ENCODE results near the gene TRIM31. TPM values are rescaled to one million over a fixed set of nuclear protein-coding genes. Genes with fewer than 3 reads are reported as not detected.

The TRIM31 gene
- total RNA-seq, 1 donor from 2014 or later: 0.09 TPM

- Mint-ChIP-seq H3K4me3 (no peak overlapping the region), H3K27me3 (peaks cover 69% of the 10 kb centered on the region), H3K27ac (no peak overlapping the region), H3K36me3 (ENCODE audit: low read depth) (no peaks in the 10 kb centered on the region), H3K9me3 (no peaks in the 10 kb centered on the region), H3K4me1 (peaks cover 25% of the 10 kb centered on the region)
- intact Hi-C loops (cut with micrococcal nuclease): no loop called here
- no peak for DNase-seq
These were observed 14.8 kb downstream of the TRIM31 start for GRCh38 chr6:30097902-30098768.

GRCh38 chr6:30096829-30097228 is 16.1 kb downstream of the TRIM31 start:
- Mint-ChIP-seq H3K27ac (no peak overlapping the region), H3K9me3 (no peaks in the 10 kb centered on the region), H3K36me3 (ENCODE audit: low read depth) (no peaks in the 10 kb centered on the region), H3K4me1 (peaks cover 17% of the 10 kb centered on the region), H3K27me3 (peaks cover 77% of the 10 kb centered on the region), H3K4me3 (no peak overlapping the region)
- DNase-seq: no peak
- intact Hi-C loops (cut with micrococcal nuclease): no loop called here

- Mint-ChIP-seq H3K4me3 (no peak overlapping the region), H3K4me1 (peaks cover 6% of the 10 kb centered on the region), H3K27me3 (peaks cover 75% of the 10 kb centered on the region), H3K27ac (no peak overlapping the region), H3K9me3 (no peaks in the 10 kb centered on the region), H3K36me3 (ENCODE audit: low read depth) (no peaks in the 10 kb centered on the region)
- DNase-seq: peak; percentile 43
- intact Hi-C loops (cut with micrococcal nuclease): no loop called here
These were observed 18.8 kb downstream of the TRIM31 start for GRCh38 chr6:30093951-30094661.

GRCh38 chr6:30092852-30093543 is 19.9 kb downstream of the TRIM31 start:
- Mint-ChIP-seq H3K36me3 (ENCODE audit: low read depth) (no peaks in the 10 kb centered on the region), H3K27me3 (peaks cover 72% of the 10 kb centered on the region), H3K27ac (no peak overlapping the region), H3K4me1 (peaks cover 4% of the 10 kb centered on the region), H3K4me3 (no peak overlapping the region), H3K9me3 (no peaks in the 10 kb centered on the region)
- DNase-seq: no peak
- intact Hi-C loops (cut with micrococcal nuclease): no loop called here

GRCh38 chr6:30091577-30092381 is 21.1 kb downstream of the TRIM31 start:
- DNase-seq: no peak
- H3K9me3 Mint-ChIP-seq: no peaks in the 10 kb centered on the region
- H3K36me3 Mint-ChIP-seq (ENCODE audit: low read depth): no peaks in the 10 kb centered on the region
- no peak overlapping the region for H3K27ac Mint-ChIP-seq
- H3K27me3 Mint-ChIP-seq: peaks cover 69% of the 10 kb centered on the region
- H3K4me3 Mint-ChIP-seq: no peak overlapping the region
- intact Hi-C loops (cut with micrococcal nuclease): no loop called here
- no peaks in the 10 kb centered on the region for H3K4me1 Mint-ChIP-seq

GRCh38 chr6:30087876-30088275 is 25.0 kb downstream of the TRIM31 start:
- Mint-ChIP-seq H3K36me3 (ENCODE audit: low read depth) (no peaks in the 10 kb centered on the region), H3K4me3 (no peak overlapping the region), H3K9me3 (no peaks in the 10 kb centered on the region), H3K27ac (no peak overlapping the region), H3K4me1 (no peaks in the 10 kb centered on the region), H3K27me3 (peaks cover 55% of the 10 kb centered on the region)
- no peak for DNase-seq
- intact Hi-C loops (cut with micrococcal nuclease): no loop called here

GRCh38 chr6:30077218-30077617 is 35.7 kb downstream of the TRIM31 start:
- H3K4me3 Mint-ChIP-seq: peak overlapping the region; percentile 19
- H3K27ac Mint-ChIP-seq: no peak overlapping the region
- H3K27me3 Mint-ChIP-seq: peaks cover 70% of the 10 kb centered on the region
- peak; percentile 67 for DNase-seq
- intact Hi-C loops (cut with micrococcal nuclease): loop anchor here (2.0 kb wide), 1 partner anchor 26 kb away; no protein-coding TSS in a partner anchor
- H3K4me1 Mint-ChIP-seq: peaks cover 25% of the 10 kb centered on the region
- peaks cover 6% of the 10 kb centered on the region for H3K36me3 Mint-ChIP-seq (ENCODE audit: low read depth)
- H3K9me3 Mint-ChIP-seq: no peaks in the 10 kb centered on the region

- DNase-seq: peak; percentile 68
- Mint-ChIP-seq H3K27ac (no peak overlapping the region), H3K36me3 (ENCODE audit: low read depth) (peaks cover 11% of the 10 kb centered on the region), H3K27me3 (peaks cover 77% of the 10 kb centered on the region), H3K4me3 (peak overlapping the region; percentile 24), H3K9me3 (no peaks in the 10 kb centered on the region), H3K4me1 (peaks cover 29% of the 10 kb centered on the region)
- intact Hi-C loops (cut with micrococcal nuclease): loop anchor here (2.0 kb wide), 1 partner anchor 27 kb away; no protein-coding TSS in a partner anchor
These were observed 36.8 kb downstream of the TRIM31 start for GRCh38 chr6:30075790-30076732.

GRCh38 chr6:30075094-30075789 is 37.6 kb downstream of the TRIM31 start, which contains the start of gene RNF39:
TSS of gene RNF39 (minus strand) at chr6:30075769. CDS start at chr6:30075585, 184 bp downstream.
- peaks cover 18% of the 10 kb centered on the region for H3K36me3 Mint-ChIP-seq (ENCODE audit: low read depth)
- H3K4me3 Mint-ChIP-seq: peak within 1 kb of the TSS; percentile 59
- intact Hi-C loops (cut with micrococcal nuclease): no loop called here
- H3K27me3 Mint-ChIP-seq: peaks cover 82% of the 10 kb centered on the region
- H3K27ac Mint-ChIP-seq: no peak within 1 kb of the TSS
- H3K4me1 Mint-ChIP-seq: peaks cover 34% of the 10 kb centered on the region
- DNase-seq: peak; percentile 67
- no peaks in the 10 kb centered on the region for H3K9me3 Mint-ChIP-seq

GRCh38 chr6:30074331-30075093 is 38.4 kb downstream of the TRIM31 start:
- no peak overlapping the region for H3K27ac Mint-ChIP-seq
- H3K27me3 Mint-ChIP-seq: peaks cover 79% of the 10 kb centered on the region
- intact Hi-C loops (cut with micrococcal nuclease): no loop called here
- peak; percentile 58 for DNase-seq
- H3K4me3 Mint-ChIP-seq: peak overlapping the region; percentile 59
- H3K36me3 Mint-ChIP-seq (ENCODE audit: low read depth): peaks cover 25% of the 10 kb centered on the region
- no peaks in the 10 kb centered on the region for H3K9me3 Mint-ChIP-seq
- peaks cover 34% of the 10 kb centered on the region for H3K4me1 Mint-ChIP-seq

GRCh38 chr6:30073489-30074235 is 39.2 kb downstream of the TRIM31 start:
- Mint-ChIP-seq H3K4me3 (peak overlapping the region; percentile 18), H3K9me3 (no peaks in the 10 kb centered on the region), H3K27me3 (peaks cover 71% of the 10 kb centered on the region), H3K27ac (no peak overlapping the region), H3K4me1 (peaks cover 35% of the 10 kb centered on the region), H3K36me3 (ENCODE audit: low read depth) (peaks cover 30% of the 10 kb centered on the region)
- DNase-seq: peak; percentile 55
- intact Hi-C loops (cut with micrococcal nuclease): no loop called here
